Central memory CD8-positive, alpha-beta T cell (primary cell): ENCODE data around the gene FBXL3.
"Not testable (repeated sequence)": the region's sequence is repeated elsewhere in the genome, so short reads cannot be mapped to it uniquely, and the experiment has no call there.

Source experiments
- ATAC-seq: fragments of 150-1000 bp; cut with Tn5 transposase; replicated peaks from 2 replicates; pipeline ENCODE4 v1.10.0; 2022; ENCODE audit warnings: mild to moderate bottlenecking, moderate FRiP score, moderate number of reproducible peaks; ENCODE audit not compliant: poor library complexity, severe bottlenecking; ENCODE audit errors: extremely low read depth
- DNase-seq, 2 donors: peaks; one replicate each; pipeline ENCODE4 v3.0.0; 2021; ENCODE audit warnings: low spot score in 2 of 2
- H3K27ac Mint-ChIP-seq: one replicate; pipeline ENCODE4 v1.8.0; 2022; ENCODE audit warnings: low read depth, mild to moderate bottlenecking, moderate library complexity, mixed read lengths
- H3K27me3 Mint-ChIP-seq: one replicate; pipeline ENCODE4 v1.8.0; 2022; ENCODE audit warnings: mixed read lengths
- H3K36me3 Mint-ChIP-seq: one replicate; pipeline ENCODE4 v1.8.0; 2022; ENCODE audit warnings: mild to moderate bottlenecking, moderate library complexity, mixed read lengths; ENCODE audit not compliant: insufficient read depth
- H3K4me1 Mint-ChIP-seq: one replicate; pipeline ENCODE4 v1.8.0; 2022; ENCODE audit warnings: mixed read lengths
- H3K4me3 Mint-ChIP-seq: one replicate; pipeline ENCODE4 v1.8.0; 2022; ENCODE audit warnings: mild to moderate bottlenecking, moderate library complexity, mixed read lengths
- H3K9me3 Mint-ChIP-seq: one replicate; pipeline ENCODE4 v1.8.0; 2022; ENCODE audit warnings: mixed read lengths

The FBXL3 gene

GRCh38 chr13:77016888-77017623 lies 9.9 kb downstream of the FBXL3 start:
- no peaks in the 10 kb centered on the region for H3K9me3 Mint-ChIP-seq
- H3K27me3 Mint-ChIP-seq, result no peaks in the 10 kb centered on the region
- no peak for ATAC-seq
- peaks cover 49% of the 10 kb centered on the region for H3K36me3 Mint-ChIP-seq
- DNase-seq, result no peak
- no peak overlapping the region for H3K4me3 Mint-ChIP-seq
- peaks cover 46% of the 10 kb centered on the region for H3K4me1 Mint-ChIP-seq
- no peak overlapping the region for H3K27ac Mint-ChIP-seq

- peaks cover 56% of the 10 kb centered on the region for H3K36me3 Mint-ChIP-seq
- peaks cover 42% of the 10 kb centered on the region for H3K4me1 Mint-ChIP-seq
- H3K4me3 Mint-ChIP-seq, result no peak overlapping the region
These were observed 10.6 kb downstream of the FBXL3 start for GRCh38 chr13:77016251-77016812.

GRCh38 chr13:77014906-77015685 lies 11.9 kb downstream of the FBXL3 start:
- Mint-ChIP-seq H3K36me3 (peaks cover 65% of the 10 kb centered on the region), H3K4me3 (no peak overlapping the region), H3K4me1 (peaks cover 36% of the 10 kb centered on the region), H3K27me3 (no peaks in the 10 kb centered on the region), H3K27ac (no peak overlapping the region), H3K9me3 (no peaks in the 10 kb centered on the region)
- no peak for ATAC-seq
- DNase-seq, result no peak

More at GRCh38 chr13:77016251-77016812, 10.6 kb downstream of the FBXL3 start:
- DNase-seq (no peak), ATAC-seq (no peak)
- no peak overlapping the region for H3K27ac Mint-ChIP-seq
- H3K27me3 Mint-ChIP-seq, result no peaks in the 10 kb centered on the region
- H3K9me3 Mint-ChIP-seq, result no peaks in the 10 kb centered on the region

- Mint-ChIP-seq H3K4me3 (no peak overlapping the region), H3K27me3 (no peaks in the 10 kb centered on the region), H3K9me3 (no peaks in the 10 kb centered on the region), H3K4me1 (peaks cover 33% of the 10 kb centered on the region), H3K27ac (no peak overlapping the region), H3K36me3 (peaks cover 66% of the 10 kb centered on the region)
- DNase-seq (no peak), ATAC-seq (no peak)
These were observed 13.0 kb downstream of the FBXL3 start for GRCh38 chr13:77013853-77014542.

GRCh38 chr13:77009719-77010118 lies 17.2 kb downstream of the FBXL3 start:
- ATAC-seq, H3K27ac Mint-ChIP-seq, H3K4me3 Mint-ChIP-seq, H3K27me3 Mint-ChIP-seq, DNase-seq, H3K9me3 Mint-ChIP-seq: not testable (repeated sequence)
- Mint-ChIP-seq H3K4me1 (peaks cover 32% of the 10 kb centered on the region), H3K36me3 (peaks cover 54% of the 10 kb centered on the region)

GRCh38 chr13:77009011-77009410 lies 17.9 kb downstream of the FBXL3 start:
- H3K4me1 Mint-ChIP-seq, result peaks cover 25% of the 10 kb centered on the region
- ATAC-seq, result no peak
- H3K36me3 Mint-ChIP-seq, result peaks cover 48% of the 10 kb centered on the region
- no peaks in the 10 kb centered on the region for H3K27me3 Mint-ChIP-seq
- no peak overlapping the region for H3K27ac Mint-ChIP-seq
- no peak overlapping the region for H3K4me3 Mint-ChIP-seq
- no peaks in the 10 kb centered on the region for H3K9me3 Mint-ChIP-seq
- no peak for DNase-seq

- not testable (repeated sequence) for H3K4me3 Mint-ChIP-seq, H3K27me3 Mint-ChIP-seq, H3K9me3 Mint-ChIP-seq, DNase-seq, ATAC-seq, H3K27ac Mint-ChIP-seq
- Mint-ChIP-seq H3K36me3 (peaks cover 45% of the 10 kb centered on the region), H3K4me1 (peaks cover 18% of the 10 kb centered on the region)
These were observed 18.6 kb downstream of the FBXL3 start for GRCh38 chr13:77008337-77008736.

- Mint-ChIP-seq H3K27me3 (no peaks in the 10 kb centered on the region), H3K9me3 (no peaks in the 10 kb centered on the region), H3K4me1 (peaks cover 16% of the 10 kb centered on the region), H3K36me3 (peaks cover 19% of the 10 kb centered on the region), H3K27ac (no peak overlapping the region), H3K4me3 (no peak overlapping the region)
- ATAC-seq, result no peak
- no peak for DNase-seq
These were observed 24.3 kb downstream of the FBXL3 start for GRCh38 chr13:77002590-77003190.

GRCh38 chr13:77001963-77002587 lies 24.9 kb downstream of the FBXL3 start:
- DNase-seq (no peak), ATAC-seq (no peak)
- H3K4me1 Mint-ChIP-seq, result peaks cover 13% of the 10 kb centered on the region
- no peak overlapping the region for H3K4me3 Mint-ChIP-seq
- no peaks in the 10 kb centered on the region for H3K27me3 Mint-ChIP-seq
- no peaks in the 10 kb centered on the region for H3K9me3 Mint-ChIP-seq
- H3K36me3 Mint-ChIP-seq, result peaks cover 14% of the 10 kb centered on the region
- H3K27ac Mint-ChIP-seq, result no peak overlapping the region

GRCh38 chr13:77001540-77001939 lies 25.4 kb downstream of the FBXL3 start:
- DNase-seq, result no peak
- Mint-ChIP-seq H3K4me1 (peaks cover 10% of the 10 kb centered on the region), H3K9me3 (no peaks in the 10 kb centered on the region), H3K4me3 (no peak overlapping the region), H3K36me3 (peaks cover 13% of the 10 kb centered on the region), H3K27ac (no peak overlapping the region), H3K27me3 (no peaks in the 10 kb centered on the region)
- no peak for ATAC-seq

- no peak overlapping the region for H3K4me3 Mint-ChIP-seq
- peaks cover 15% of the 10 kb centered on the region for H3K36me3 Mint-ChIP-seq
- H3K9me3 Mint-ChIP-seq, result no peaks in the 10 kb centered on the region
- H3K27me3 Mint-ChIP-seq, result no peaks in the 10 kb centered on the region
- peaks cover 5% of the 10 kb centered on the region for H3K4me1 Mint-ChIP-seq
- ATAC-seq, result no peak
- H3K27ac Mint-ChIP-seq, result no peak overlapping the region
- no peak for DNase-seq
These were observed 26.5 kb downstream of the FBXL3 start for GRCh38 chr13:77000475-77000874.

- ATAC-seq (no peak), DNase-seq (no peak)
- peaks cover 30% of the 10 kb centered on the region for H3K4me1 Mint-ChIP-seq
- H3K36me3 Mint-ChIP-seq, result peaks cover 28% of the 10 kb centered on the region
- peaks cover 4% of the 10 kb centered on the region for H3K27me3 Mint-ChIP-seq
- H3K9me3 Mint-ChIP-seq, result no peaks in the 10 kb centered on the region
- no peak overlapping the region for H3K27ac Mint-ChIP-seq
- H3K4me3 Mint-ChIP-seq, result peak overlapping the region; percentile 31
These were observed 32.7 kb downstream of the FBXL3 start for GRCh38 chr13:76994281-76994680.
